Caco-2 (cell line): ENCODE measurements around the gene NRN1L. TPM values are rescaled to one million over a fixed set of nuclear protein-coding genes. Genes with fewer than 3 reads are reported as not detected.

ENCODE experiments used
- BruUV-seq: library from RNA; stranded (reverse); fragments of 400-500 nt; replicated peaks from 2 replicates; lab custom pipeline; 2021; lab: Mats Ljungman, UMichigan
- CTCF ChIA-PET: fragments of 300-600 bp; sonication (Branson Sonifier 250); formaldehyde crosslinking; loops from one replicate; lab custom pipeline; 2022; ENCODE audit warnings: antibody characterized with exemption; lab: Charles Lee
- POLR2A ChIA-PET: fragments of 300-600 bp; sonication (Branson Sonifier 250); formaldehyde crosslinking; loops from one replicate; lab custom pipeline; 2022; ENCODE audit warnings: antibody characterized with exemption; lab: Charles Lee
- DNase-seq, 2 experiments: peaks; one replicate each; pipeline versions ENCODE4 v3.0.0 to v3.0.0-alpha.2; 2020 to 2022
- H3K27me3 ChIP-seq: replicated peaks from 2 replicates; pipeline ENCODE4 v1.6.0; 2011; ENCODE audit warnings: low read length; ENCODE audit not compliant: control insufficient read depth, insufficient read depth
- H3K36me3 ChIP-seq: 2 replicates; pipeline ENCODE4 v1.5.1; 2011; ENCODE audit warnings: low read length; ENCODE audit not compliant: control insufficient read depth, insufficient read depth
- H3K4me1 ChIP-seq: fragments of 250-450 bp; sonication (Bioruptor Pico); 2 replicates; pipeline ENCODE4 v1.5.1; 2020; ENCODE audit warnings: mild to moderate bottlenecking
- H3K4me3 ChIP-seq: 2 replicates; pipeline ENCODE4 v1.5.1; 2011; ENCODE audit warnings: low read depth, mild to moderate bottlenecking, control low read depth, low read length
- H3K9me3 ChIP-seq: fragments of 250-450 bp; sonication (Bioruptor Pico); 2 replicates; pipeline ENCODE4 v1.5.1; 2020; ENCODE audit warnings: mild to moderate bottlenecking, moderate library complexity
- H3K27ac Mint-ChIP-seq: one replicate; pipeline ENCODE4 v1.8.0; 2022; ENCODE audit warnings: mixed read lengths; ENCODE audit not compliant: unreplicated experiment
- H3K27me3 Mint-ChIP-seq: one replicate; pipeline ENCODE4 v1.8.0; 2022; ENCODE audit warnings: mixed read lengths; ENCODE audit not compliant: insufficient read depth, unreplicated experiment
- H3K36me3 Mint-ChIP-seq: one replicate; pipeline ENCODE4 v1.8.0; 2022; ENCODE audit warnings: mild to moderate bottlenecking, mixed read lengths; ENCODE audit not compliant: insufficient read depth, unreplicated experiment
- H3K4me1 Mint-ChIP-seq: one replicate; pipeline ENCODE4 v1.8.0; 2022; ENCODE audit warnings: low read depth, mixed read lengths; ENCODE audit not compliant: unreplicated experiment
- H3K4me3 Mint-ChIP-seq: one replicate; pipeline ENCODE4 v1.8.0; 2022; ENCODE audit warnings: mild to moderate bottlenecking, moderate library complexity, mixed read lengths; ENCODE audit not compliant: unreplicated experiment
- H3K9me3 Mint-ChIP-seq: one replicate; pipeline ENCODE4 v1.8.0; 2022; ENCODE audit warnings: mixed read lengths; ENCODE audit not compliant: unreplicated experiment
- CTCF ChIP-seq, 2 experiments: fragments of 200-600 bp in 1 of 2; IDR thresholded peaks; 1 replicate in 1 of 2; 2 replicates in 1 of 2; pipeline versions ENCODE4 v1.5.1 to v1.8.0; 2011 to 2022; ENCODE audit warnings: antibody characterized with exemption in 1 of 2, control low read depth in 1 of 2, inconsistent platforms in 1 of 2, low read depth in 1 of 2, low read length in 1 of 2, mild to moderate bottlenecking in 1 of 2, moderate library complexity in 1 of 2; ENCODE audit not compliant: insufficient read depth in 1 of 2, severe bottlenecking in 1 of 2, unreplicated experiment in 1 of 2
- intact Hi-C: fragments of 100-400 bp; cut with micrococcal nuclease; formaldehyde crosslinking; loops from one replicate; pipeline ENCODE4 v1.10.0; 2022; ENCODE audit not compliant: unreplicated experiment
- total RNA-seq: library from RNA; stranded (reverse); gene quantifications from 2 replicates; pipeline ENCODE4 v1.2.3, GENCODE V29; 2022

The NRN1L gene
- total RNA-seq, 1 experiment from 2014 or later = 0.93 TPM

GRCh38 chr16:67865318-67865717, 19.4 kb upstream of the NRN1L start:
- Histone ChIP-seq H3K4me1 (no peaks in the 10 kb centered on the region), H3K4me3 (no peak overlapping the region), H3K9me3 (no peaks in the 10 kb centered on the region), H3K36me3 (peaks cover 10% of the 10 kb centered on the region), H3K27me3 (no peaks in the 10 kb centered on the region)
- intact Hi-C loops = loop anchor here (1.0 to 2.0 kb wide), 2 partner anchors 19 to 49 kb away; partner anchors contain the start of genes CENPT and NUTF2
- peak; percentile 57 to 83 for TF ChIP-seq CTCF (IDR thresholded peaks at IDR 0.05; ENCODE audit: insufficient read depth in 1 of 2, low read depth in 1 of 2, low read length in 1 of 2, severe bottlenecking in 1 of 2, unreplicated experiment in 1 of 2)
- no peaks in the 10 kb centered on the region for H3K27me3 Mint-ChIP-seq
- peak; percentile 59 to 72 for DNase-seq
- POLR2A ChIA-PET = interaction anchor here (0.6 to 1.6 kb wide), 6 partner anchors 17 to 133 kb away, joined by 4 to 11 read pairs (median 6); partner anchors contain the start of genes NUTF2, PSKH1, RANBP10 and TSNAXIP1
- CTCF ChIA-PET = interaction anchor here (0.7 to 1.6 kb wide), 13 partner anchors 9 to 344 kb away, joined by 3 to 48 read pairs (median 7); partner anchors contain the start of genes NUTF2, RANBP10 and TSNAXIP1
- BruUV-seq = no TSS peak
- no peak overlapping the region for H3K4me3 Mint-ChIP-seq
- H3K36me3 Mint-ChIP-seq = peaks cover 92% of the 10 kb centered on the region
- H3K4me1 Mint-ChIP-seq = no peaks in the 10 kb centered on the region
- no peak overlapping the region for H3K27ac Mint-ChIP-seq
- no peaks in the 10 kb centered on the region for H3K9me3 Mint-ChIP-seq

GRCh38 chr16:67868290-67868689, 16.4 kb upstream of the NRN1L start:
- Histone ChIP-seq H3K4me3 (no peak overlapping the region), H3K9me3 (no peaks in the 10 kb centered on the region), H3K27me3 (no peaks in the 10 kb centered on the region), H3K4me1 (no peaks in the 10 kb centered on the region), H3K36me3 (peaks cover 8% of the 10 kb centered on the region; the same call in 1 of the 2 replicates)
- H3K4me3 Mint-ChIP-seq = no peak overlapping the region
- H3K27ac Mint-ChIP-seq = no peak overlapping the region
- no peak for DNase-seq
- intact Hi-C loops = no loop called here
- no peaks in the 10 kb centered on the region for H3K9me3 Mint-ChIP-seq
- BruUV-seq = no TSS peak
- H3K36me3 Mint-ChIP-seq = peaks cover 90% of the 10 kb centered on the region
- no peaks in the 10 kb centered on the region for H3K4me1 Mint-ChIP-seq
- H3K27me3 Mint-ChIP-seq = no peaks in the 10 kb centered on the region
- ChIA-PET POLR2A (no interaction called here), CTCF (no interaction called here)
- TF ChIP-seq CTCF (IDR thresholded peaks at IDR 0.05; ENCODE audit: insufficient read depth in 1 of 2, low read depth in 1 of 2, low read length in 1 of 2, severe bottlenecking in 1 of 2, unreplicated experiment in 1 of 2) = no peak

GRCh38 chr16:67869653-67870052, 15.0 kb upstream of the NRN1L start:
- Histone ChIP-seq H3K4me3 (no peak overlapping the region), H3K4me1 (peaks cover 7% of the 10 kb centered on the region; the same call in 1 of the 2 replicates), H3K9me3 (no peaks in the 10 kb centered on the region), H3K27me3 (no peaks in the 10 kb centered on the region), H3K36me3 (peaks cover 11% of the 10 kb centered on the region)
- no peaks in the 10 kb centered on the region for H3K9me3 Mint-ChIP-seq
- no TSS peak for BruUV-seq
- CTCF ChIA-PET = interaction anchor here (0.6 kb wide), 3 partner anchors 14 to 102 kb away, joined by 3 to 5 read pairs (median 3); partner anchors contain the start of gene PSKH1
- DNase-seq = no peak
- peaks cover 11% of the 10 kb centered on the region for H3K4me1 Mint-ChIP-seq
- peaks cover 80% of the 10 kb centered on the region for H3K36me3 Mint-ChIP-seq
- H3K4me3 Mint-ChIP-seq = no peak overlapping the region
- H3K27me3 Mint-ChIP-seq = no peaks in the 10 kb centered on the region
- no peak for TF ChIP-seq CTCF (IDR thresholded peaks at IDR 0.05; ENCODE audit: insufficient read depth in 1 of 2, low read depth in 1 of 2, low read length in 1 of 2, severe bottlenecking in 1 of 2, unreplicated experiment in 1 of 2)
- POLR2A ChIA-PET = no interaction called here
- H3K27ac Mint-ChIP-seq = no peak overlapping the region
- intact Hi-C loops = no loop called here
